ENCODE results near the gene BARHL1.

Gene BARHL1

GRCh38 chr9:132584601-132585560 is 2.5 kb downstream of the BARHL1 start:
- intact Hi-C loops (cut with DNase I), result no loop called here
- no peak for DNase-seq

- intact Hi-C loops (cut with DNase I), result no loop called here
- no peak for DNase-seq
These were observed 3.8 kb downstream of the BARHL1 start for GRCh38 chr9:132585954-132586829.

GRCh38 chr9:132586830-132587591 is 4.6 kb downstream of the BARHL1 start:
- intact Hi-C loops (cut with DNase I), result no loop called here
- no peak for DNase-seq

GRCh38 chr9:132587592-132587955 is 5.2 kb downstream of the BARHL1 start:
- DNase-seq, result no peak
- intact Hi-C loops (cut with DNase I), result no loop called here

GRCh38 chr9:132588098-132588497 is 5.7 kb downstream of the BARHL1 start:
- intact Hi-C loops (cut with DNase I), result no loop called here
- DNase-seq, result no peak

- no peak for DNase-seq
- intact Hi-C loops (cut with DNase I), result no loop called here
These were observed 6.2 kb downstream of the BARHL1 start for GRCh38 chr9:132588501-132589147.

- intact Hi-C loops (cut with DNase I), result no loop called here
- no peak for DNase-seq
These were observed 7.0 kb downstream of the BARHL1 start for GRCh38 chr9:132589148-132590036.

GRCh38 chr9:132590037-132590317 is 7.6 kb downstream of the BARHL1 start:
- intact Hi-C loops (cut with DNase I), result no loop called here
- no peak for DNase-seq

GRCh38 chr9:132590318-132591182 is 8.1 kb downstream of the BARHL1 start:
- intact Hi-C loops (cut with DNase I), result no loop called here
- no peak for DNase-seq

- no peak for DNase-seq
- intact Hi-C loops (cut with DNase I), result no loop called here
These were observed 8.8 kb downstream of the BARHL1 start for GRCh38 chr9:132591244-132591643.

- no peak for DNase-seq
- intact Hi-C loops (cut with DNase I), result no loop called here
These were observed 9.4 kb downstream of the BARHL1 start for GRCh38 chr9:132591751-132592314.

GRCh38 chr9:132592451-132592850 is 10.0 kb downstream of the BARHL1 start:
- DNase-seq, result no peak
- intact Hi-C loops (cut with DNase I), result no loop called here

GRCh38 chr9:132594412-132594811 is 12.0 kb downstream of the BARHL1 start:
- intact Hi-C loops (cut with DNase I), result no loop called here
- DNase-seq, result no peak

GRCh38 chr9:132595319-132595718 is 12.9 kb downstream of the BARHL1 start:
- DNase-seq, result no peak
- intact Hi-C loops (cut with DNase I), result no loop called here

GRCh38 chr9:132596200-132596599 is 13.8 kb downstream of the BARHL1 start:
- intact Hi-C loops (cut with DNase I), result no loop called here
- no peak for DNase-seq

- intact Hi-C loops (cut with DNase I), result no loop called here
- peak in 40 of 42 donors; percentile 6 to 70 (median 42) for DNase-seq
These were observed 14.8 kb downstream of the BARHL1 start for GRCh38 chr9:132597073-132597775.

Measured in head of caudate nucleus (tissue), 42 donors.